Amniotic stem cell (primary cell): ENCODE results near the gene NME4.
"Not testable (repeated sequence)": the region's sequence is repeated elsewhere in the genome, so short reads cannot be mapped to it uniquely, and the experiment has no call there.

Experiments used
- DNase-seq: peaks from one replicate; lab custom pipeline; 2025; lab: John Stamatoyannopoulos, UW

NME4 gene

DNA sequence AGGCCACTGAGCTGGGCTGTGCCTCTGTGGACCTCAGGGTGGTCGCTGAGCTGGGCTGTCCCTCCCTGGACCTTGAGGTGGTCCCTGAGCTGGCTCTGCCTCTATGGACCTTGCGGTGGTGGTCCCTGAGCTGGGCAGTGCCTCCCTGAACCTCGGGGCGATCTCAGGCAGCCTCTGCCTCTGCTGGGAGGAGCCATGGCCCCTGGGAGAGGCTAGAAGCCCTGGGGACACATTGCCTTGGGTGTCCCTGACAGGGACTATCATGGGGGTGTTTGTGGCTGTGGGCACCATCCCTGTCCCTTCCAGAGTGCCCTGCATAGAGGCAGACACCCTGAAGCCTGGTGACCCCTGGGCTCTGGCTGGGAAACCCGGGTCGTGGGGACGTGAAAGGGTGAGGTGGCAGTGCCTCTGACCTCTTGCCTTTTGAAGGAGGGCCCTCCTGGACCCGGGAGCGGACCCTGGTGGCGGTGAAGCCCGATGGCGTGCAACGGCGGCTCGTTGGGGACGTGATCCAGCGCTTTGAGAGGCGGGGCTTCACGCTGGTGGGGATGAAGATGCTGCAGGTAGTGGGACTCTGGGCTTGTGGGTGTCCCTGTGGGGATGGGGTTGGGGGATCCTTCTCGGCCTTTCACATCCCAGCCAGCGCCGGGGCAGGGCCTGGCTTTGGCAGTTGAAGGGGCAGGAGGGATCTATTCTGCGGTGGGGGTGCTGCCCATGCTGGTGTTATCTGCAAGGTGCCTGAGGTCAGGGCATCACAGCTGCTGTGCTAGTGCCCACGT is 1.8 kb downstream of the NME4 start:
- DNase-seq: no peak

DNA sequence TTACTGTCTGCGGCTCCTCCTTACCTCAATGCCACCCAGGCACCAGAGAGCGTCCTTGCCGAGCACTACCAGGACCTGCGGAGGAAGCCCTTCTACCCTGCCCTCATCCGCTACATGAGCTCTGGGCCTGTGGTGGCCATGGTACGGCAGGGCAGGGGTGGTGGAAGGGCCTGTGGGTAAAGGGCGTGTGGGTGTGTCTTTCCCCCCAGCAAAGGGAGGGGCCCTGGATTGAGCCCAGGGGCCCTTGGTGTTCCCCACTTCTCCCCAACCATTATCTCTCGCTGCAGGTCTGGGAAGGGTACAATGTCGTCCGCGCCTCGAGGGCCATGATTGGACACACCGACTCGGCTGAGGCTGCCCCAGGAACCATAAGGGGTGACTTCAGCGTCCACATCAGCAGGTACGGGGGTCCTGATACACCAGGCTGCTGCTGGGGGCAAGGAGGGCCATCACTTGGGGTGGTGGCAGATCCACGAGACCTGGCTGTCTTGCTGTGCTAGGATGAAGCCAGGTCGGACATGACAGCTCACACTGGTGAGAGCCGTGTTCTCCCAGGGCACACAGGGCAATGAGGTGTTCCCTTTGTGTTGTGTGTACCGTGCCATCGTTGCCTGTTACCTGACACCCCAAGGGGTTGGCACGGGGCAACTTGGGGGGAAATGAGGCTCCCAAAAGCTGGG is 2.5 kb downstream of the NME4 start:
- DNase-seq: no peak

DNA sequence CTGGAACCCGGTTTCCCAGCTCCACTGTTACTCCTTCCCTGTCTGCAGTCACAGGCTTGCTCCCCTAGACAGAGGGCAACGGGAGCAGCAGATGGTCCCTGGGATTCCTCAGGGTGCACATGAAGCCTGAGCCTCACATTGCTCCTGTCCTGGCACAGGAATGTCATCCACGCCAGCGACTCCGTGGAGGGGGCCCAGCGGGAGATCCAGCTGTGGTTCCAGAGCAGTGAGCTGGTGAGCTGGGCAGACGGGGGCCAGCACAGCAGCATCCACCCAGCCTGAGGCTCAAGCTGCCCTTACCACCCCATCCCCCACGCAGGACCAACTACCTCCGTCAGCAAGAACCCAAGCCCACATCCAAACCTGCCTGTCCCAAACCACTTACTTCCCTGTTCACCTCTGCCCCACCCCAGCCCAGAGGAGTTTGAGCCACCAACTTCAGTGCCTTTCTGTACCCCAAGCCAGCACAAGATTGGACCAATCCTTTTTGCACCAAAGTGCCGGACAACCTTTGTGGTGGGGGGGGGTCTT is 3.1 kb downstream of the NME4 start:
- no peak for DNase-seq

DNA sequence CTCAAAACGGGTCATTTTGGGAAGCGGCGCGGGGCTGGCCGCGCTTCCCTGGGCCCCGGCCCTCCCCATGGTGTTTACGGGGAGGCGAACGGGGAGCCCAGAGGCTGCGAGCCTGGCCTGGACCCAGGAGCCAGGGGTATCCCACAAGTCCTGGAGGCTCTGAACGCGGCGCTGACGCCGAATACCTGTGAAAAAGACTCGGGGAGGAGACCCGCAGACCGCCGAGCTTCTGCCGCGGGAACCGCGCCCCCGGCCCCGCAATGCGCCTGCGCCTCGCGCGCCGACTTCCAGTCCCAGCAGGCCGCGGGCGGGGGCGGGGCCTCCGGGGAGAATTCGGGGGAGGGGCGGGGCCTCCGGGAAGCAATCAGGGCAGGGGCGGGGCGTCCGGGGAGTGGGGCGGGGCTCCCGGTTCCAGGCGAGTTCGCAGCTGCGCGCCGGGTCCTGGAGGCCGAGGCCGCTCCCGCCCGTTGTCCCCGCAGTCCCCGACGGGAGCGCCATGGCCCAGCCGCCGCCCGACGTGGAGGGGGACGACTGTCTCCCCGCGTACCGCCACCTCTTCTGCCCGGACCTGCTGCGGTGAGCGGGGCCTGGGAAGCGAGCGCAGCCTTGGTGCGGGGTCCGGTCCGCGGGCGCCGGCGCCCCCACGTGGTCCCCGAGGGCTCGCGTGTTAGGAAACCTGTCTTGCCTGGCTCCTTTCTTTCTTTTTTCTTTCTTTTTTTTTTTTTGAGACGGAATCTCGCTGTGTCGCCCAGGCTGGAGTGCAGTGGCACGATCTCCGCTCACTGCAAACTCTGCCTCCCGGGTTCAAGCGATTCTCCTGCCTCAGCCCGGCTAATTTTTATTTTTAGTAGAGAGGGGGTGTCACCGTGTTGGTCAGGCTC is 4.7 kb downstream of the NME4 start, which contains the start of gene DECR2:
DECR2 (plus strand) TSS at position 418 of the 881 bp plus-strand sequence; CDS start at position 497, 79 bp downstream.
- peak; percentile 88 for DNase-seq

DNA sequence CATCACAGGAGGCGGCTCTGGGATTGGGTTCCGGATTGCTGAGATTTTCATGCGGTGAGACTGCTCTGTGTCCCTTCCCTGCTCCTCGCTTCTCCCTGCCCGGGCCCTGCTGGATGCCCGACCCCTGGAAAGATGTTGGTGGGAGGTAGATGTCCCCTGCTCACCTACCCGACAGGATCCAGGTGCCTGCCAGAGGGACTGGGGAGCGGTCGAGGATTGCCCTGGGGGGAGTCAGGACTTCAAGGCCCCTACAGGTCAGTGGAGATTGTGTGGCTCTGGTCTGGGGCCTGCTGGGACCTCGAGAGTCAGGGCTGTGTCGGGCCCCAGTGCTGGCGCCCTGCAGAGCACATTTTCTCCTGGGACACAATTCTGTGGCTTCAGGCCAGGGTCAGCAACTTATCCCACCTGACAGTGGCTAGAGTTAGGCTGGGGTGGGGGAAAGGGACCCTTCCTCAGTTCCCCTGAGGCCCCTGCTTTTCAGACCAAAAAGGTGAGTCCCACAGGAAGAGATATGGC is 8.0 kb downstream of the NME4 start:
- no peak for DNase-seq

DNA sequence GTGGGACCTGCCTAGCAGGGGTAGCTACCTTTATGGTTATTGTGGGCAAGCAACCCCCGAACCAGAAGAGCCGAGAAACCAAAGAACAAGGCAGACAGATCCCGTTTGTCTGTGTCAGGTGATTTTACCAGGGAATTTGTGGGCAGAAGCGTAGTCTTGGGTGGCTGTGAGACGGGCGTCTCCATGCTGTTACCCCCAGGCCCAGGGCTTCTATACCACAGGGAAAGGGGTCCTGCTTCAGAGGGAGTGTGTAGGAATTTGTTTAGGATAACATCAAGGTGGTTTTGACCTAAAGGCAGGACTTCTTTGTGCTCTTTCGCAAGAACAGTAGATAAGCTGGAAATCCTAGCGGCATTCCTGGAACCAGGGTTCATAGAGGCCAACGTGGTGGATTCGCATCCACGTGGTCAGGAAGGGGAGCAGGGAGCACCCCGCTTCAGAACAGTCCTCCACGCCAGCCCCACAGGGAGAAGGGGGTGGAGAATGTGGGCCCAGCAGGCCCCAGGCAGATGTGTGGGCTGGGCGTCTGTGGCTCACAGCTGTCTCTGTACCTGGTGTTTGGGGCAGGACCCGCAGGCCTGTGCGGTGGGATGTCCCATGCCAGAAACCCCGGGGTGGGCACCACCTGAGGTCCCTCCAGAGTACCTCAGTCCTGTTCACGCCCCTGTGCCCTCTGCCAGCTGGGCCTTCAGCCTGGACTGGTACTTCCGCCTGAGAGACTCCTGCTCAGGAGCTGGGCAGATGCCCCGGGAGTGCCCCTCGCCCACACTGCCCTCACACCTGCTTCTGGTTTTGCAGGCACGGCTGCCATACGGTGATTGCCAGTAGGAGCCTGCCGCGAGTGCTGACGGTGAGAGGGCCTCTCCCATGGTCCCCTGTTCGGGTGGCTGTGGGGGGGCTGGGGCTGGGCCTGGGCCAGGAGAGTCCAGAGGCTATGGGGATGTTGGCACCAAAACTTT is 8.8 kb downstream of the NME4 start:
- no peak for DNase-seq

DNA sequence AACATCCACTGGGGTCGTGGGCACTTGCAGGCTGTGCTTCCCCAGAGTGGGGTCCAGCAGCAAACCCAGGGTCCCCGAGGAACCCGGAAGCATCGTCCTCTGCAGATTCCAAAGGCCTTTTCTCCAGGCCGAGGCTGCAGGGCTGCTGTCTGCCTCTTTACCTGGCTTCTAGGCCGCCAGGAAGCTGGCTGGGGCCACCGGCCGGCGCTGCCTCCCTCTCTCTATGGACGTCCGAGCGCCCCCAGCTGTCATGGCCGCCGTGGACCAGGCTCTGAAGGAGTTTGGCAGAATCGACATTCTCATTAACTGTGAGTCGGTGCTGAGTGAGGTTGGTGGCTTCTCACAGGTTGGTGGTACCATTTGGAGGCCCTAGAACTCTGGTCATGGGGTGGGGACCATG is 10.3 kb downstream of the NME4 start:
- no peak for DNase-seq

DNA sequence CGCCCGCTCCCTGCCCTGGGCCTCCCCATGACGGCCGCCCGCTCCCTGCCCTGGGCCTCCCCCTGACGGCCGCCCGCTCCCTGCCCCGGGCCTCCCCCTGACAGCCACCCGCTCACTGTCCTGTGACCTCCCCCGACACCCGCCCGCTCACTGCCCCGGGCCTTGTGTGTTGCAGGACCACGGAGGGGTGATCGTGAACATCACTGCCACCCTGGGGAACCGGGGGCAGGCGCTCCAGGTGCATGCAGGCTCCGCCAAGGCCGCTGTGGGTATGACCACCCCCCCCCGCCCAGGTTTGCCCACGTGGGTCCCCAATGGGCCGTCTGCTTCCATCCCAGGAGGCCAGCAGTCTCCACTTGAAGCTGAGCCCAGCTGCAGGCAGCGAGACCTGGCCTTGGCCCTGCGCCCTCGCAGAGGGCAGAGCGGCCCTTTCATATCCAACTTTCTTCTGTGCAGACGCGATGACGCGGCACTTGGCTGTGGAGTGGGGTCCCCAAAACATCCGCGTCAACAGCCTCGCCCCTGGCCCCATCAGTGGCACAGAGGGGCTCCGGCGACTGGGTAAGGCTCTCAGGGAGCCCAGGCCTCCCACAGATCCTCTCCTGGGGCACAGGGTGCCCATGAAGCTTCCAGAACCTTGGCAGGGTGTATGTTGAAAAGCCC is 13.6 kb downstream of the NME4 start:
- DNase-seq: no peak

DNA sequence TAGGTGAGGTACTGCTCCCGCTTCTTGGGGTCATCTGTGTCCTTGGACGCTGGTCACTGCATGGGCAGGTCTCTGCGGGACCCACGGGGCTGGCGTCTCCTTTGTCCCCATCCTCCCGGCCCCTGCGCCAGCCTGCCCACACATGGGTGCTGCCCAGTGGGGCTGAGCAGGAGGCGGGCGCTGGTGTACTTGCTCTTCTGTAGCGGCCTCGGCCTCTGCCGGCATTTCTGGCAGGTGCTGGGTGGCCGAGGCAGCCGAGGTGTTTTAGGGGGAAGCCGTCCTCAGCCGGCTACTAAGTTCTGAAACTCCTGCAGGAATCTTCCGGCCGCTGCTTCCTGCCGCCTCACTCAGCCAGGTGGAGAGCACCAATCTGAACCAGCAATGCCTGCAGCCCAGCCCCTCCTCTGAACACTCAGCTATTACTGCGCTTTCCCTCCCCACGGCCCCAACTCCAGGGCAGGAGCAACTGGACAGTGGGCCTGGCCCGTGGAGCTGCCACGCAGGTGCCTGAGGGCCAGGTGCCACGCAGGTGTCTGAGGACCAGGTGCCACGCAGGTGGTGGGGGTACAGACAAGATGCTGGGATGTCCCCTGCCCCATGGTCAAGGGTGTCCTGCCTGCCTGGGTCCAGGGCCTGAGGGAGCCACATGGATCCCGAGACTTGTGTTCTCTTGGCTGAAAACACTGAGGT is 14.7 kb downstream of the NME4 start:
- DNase-seq: no peak

DNA sequence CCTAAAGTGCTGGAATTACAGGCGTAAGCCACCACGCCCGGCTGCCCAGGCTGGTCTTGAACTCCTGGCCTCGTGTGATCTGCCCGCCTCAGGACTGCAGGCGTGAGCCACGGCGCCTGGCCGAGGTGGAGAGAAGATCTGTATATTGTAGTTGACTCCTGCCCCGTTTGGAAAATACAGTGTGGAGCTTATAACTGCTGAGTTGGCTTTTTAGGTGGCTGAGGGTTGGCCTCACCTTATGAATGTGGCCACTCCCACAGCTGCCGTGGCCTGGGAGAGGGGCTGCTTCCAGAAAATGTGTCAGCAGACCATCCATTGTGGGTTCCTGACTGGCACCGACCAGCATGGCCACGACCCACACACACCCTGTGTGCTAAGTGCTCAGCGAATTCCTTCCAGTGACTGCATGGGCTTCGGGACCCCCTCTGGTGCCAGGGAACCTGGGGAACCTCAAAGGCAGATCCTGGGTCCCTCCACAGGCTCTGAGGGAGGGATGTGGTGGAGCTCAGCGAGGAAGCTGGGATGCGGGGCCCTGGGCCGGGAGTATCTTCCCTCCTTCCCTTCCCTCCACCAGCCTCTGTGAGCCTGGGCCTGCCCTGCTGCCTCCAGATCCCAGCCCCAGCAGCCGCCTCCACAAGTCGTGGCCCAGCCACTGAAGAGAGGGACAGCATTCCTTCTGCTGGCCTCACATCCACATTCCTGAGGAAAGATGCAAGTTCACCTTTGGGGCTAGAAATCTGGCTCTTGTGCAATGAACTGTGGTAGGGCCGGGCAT is 17.6 kb downstream of the NME4 start:
- no peak for DNase-seq

DNA sequence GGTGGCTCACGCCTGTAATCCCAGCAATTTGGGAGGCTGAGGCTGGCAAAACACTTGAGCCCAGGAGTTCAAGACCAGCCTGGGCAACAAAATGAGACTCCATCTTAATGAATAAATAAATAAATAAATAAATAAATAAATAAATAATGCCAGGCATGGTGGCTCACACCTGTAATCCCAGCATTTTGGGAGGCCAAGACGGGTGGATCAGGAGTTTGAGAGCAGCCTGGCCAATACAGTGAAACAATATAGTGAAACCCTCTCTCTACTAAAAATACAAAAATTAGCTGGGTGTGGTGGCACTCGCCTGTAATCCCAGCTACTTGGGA is 18.1 kb downstream of the NME4 start:
- not testable (repeated sequence) for DNase-seq

DNA sequence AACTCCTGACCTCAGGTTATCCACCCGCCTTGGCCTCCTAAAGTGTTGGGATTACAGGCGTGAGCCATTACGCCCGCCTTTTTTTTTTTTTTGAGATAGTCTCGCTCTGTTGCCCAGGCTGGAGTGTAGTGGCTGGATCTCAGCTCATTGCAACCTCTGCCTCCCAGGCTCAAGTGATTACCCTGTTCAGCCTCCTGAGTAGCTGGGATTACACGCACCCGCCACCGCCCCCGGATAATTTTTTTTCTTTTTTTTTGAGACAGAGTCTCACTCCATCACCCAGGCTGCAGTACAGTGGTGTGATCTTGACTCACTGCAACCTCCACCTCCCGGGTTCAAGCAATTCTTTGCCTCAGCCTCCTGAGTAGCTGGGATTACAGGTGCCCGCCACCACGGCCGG is 25.2 kb downstream of the NME4 start:
- DNase-seq: not testable (repeated sequence)

DNA sequence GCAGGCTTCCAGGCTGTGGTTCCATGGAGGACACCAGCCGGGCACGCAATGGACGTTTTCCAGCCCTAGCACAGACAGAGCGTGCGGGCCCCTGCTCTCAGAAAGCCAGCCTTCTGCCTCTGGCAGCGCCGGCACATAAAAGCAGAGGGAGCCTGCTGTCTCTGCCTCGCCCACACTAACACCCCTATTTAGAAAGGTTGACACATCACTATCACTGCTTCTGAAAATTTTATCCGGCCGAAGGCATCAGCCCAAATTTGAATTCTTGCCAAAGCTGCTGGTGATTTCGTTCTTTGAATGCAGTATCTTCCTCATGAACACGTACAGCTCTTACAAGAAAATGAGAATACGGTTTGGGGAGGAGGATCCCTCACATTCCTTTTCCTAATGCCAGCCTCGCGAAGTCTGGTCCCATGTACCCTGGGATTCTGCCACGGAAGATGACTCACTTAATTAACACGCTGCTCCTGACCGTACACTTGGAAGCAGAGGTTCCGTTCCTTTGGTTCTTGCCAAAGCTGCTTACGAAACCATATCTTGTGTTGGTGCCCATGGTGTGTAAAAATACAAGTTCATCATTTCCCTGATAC is 27.1 kb downstream of the NME4 start:
- DNase-seq: peak; percentile 71

DNA sequence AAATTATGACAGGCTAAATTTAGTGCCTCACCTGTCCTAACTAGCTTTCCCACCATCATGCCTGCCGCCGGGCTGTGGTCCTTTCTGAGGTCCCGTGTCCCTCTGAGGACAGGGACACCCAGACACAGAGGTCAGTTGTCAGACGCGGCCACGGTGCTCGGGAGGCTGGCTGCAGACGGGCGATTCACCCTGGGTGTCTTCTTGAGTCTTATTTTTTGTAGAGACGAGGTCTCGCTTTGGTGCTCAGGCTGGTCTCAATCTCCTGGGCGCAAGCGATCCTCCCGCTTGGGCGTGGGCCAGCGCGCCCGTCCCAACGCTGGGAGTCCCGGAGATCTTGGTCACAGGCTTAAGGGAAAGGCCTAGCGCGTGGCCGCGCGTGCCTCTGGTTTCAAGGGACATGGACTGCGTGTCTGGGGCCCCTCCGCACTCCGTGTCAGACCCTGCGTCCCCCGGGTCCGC is 27.7 kb downstream of the NME4 start:
- no peak for DNase-seq

DNA sequence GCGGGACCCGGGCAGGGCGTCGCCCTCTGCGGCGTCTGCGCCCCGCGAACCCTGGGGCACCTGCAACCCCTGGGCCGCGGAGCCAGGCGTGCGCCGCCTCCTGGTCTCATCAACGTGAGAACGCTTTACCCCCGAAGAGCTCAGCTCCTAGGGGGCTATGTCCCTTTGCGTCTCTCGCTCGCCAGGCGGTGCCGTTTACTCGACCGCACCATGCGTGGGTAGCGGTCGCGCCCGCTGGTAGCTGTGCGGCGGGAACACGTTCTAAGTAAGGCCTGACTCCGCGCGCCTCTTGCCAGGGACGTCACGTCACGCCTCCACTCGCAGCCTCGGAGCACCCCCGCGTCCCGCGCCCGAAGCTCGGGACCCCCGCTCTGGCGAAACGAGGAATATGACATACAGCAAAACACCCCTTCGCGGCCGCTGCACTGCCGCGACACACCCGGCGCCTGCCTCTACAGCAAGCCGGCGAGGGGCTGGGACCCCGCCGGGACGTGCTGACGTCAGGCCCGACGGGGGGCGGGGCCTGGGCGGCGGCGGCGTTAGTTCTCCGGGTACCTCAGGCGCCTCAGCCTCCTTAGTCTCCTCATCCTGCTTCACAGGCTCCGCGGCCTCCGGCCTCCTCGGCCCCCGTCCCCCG is 28.2 kb downstream of the NME4 start, which contains the start of gene RAB11FIP3:
RAB11FIP3 (plus strand) TSS at position 568 of the 637 bp plus-strand sequence. CDS start 358 bp downstream, outside the sequence.
- peak; percentile 31 for DNase-seq

DNA sequence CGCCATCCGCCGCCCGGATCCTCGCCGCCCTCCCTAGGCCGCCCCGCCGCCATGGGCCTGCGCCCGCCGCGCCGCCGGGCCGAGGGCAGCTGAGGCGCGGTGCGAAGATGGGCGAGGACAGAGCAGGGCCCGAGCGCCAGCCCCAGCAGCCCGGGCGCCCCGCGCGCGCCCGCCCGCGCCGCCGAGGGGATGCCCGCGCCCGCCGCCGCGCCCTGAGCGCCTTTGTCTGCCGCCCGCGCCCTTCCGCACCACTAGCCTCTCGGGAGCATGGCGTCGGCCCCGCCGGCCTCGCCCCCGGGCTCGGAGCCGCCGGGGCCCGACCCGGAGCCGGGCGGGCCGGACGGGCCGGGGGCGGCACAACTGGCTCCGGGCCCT is 28.7 kb downstream of the NME4 start:
- no peak for DNase-seq

DNA sequence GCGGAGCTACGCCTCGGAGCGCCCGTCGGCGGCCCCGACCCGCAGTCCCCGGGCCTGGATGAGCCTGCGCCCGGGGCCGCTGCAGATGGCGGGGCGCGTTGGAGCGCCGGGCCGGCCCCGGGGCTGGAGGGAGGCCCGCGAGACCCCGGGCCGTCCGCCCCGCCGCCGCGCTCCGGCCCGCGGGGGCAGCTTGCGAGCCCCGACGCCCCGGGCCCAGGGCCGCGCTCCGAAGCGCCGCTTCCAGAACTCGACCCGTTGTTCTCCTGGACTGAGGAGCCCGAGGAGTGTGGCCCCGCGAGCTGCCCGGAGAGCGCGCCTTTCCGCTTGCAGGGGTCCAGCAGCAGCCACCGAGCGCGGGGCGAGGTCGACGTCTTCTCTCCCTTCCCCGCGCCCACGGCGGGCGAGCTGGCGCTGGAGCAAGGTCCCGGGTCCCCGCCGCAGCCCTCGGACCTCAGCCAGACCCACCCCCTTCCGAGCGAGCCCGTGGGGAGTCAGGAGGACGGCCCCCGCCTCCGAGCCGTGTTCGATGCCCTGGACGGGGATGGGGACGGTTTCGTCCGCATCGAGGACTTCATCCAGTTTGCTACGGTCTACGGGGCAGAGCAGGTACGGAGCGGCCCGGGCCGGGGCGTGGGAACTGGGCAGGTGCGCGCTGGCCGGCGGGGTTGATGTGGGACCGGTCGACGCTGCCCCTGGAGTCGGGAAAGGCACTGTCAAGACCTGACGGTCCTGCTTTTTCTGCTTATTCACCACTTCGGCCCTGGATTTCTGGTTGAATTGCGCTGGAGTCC is 29.3 kb downstream of the NME4 start:
- DNase-seq: no peak
